ENCODE data around the gene VTI1A. TPM values are rescaled to one million over a fixed set of nuclear protein-coding genes. Genes with fewer than 3 reads are reported as not detected.

VTI1A gene
- total and polyA plus RNA-seq, 2 experiments from 2014 or later: 26.8 to 31.0 TPM

- no peaks in the 10 kb centered on the region for H3K9me2 ChIP-seq (ENCODE audit: insufficient read depth)
- no peak overlapping the region for H3K4me3 ChIP-seq
- peaks cover 15% of the 10 kb centered on the region for H3K27me3 Mint-ChIP-seq (ENCODE audit: insufficient read depth, low read depth, poor library complexity)
- DNase-seq (ENCODE audit: low spot score) (no peak), ATAC-seq (no peak)
- no peak overlapping the region for H2AFZ ChIP-seq
- H3K9me3 Mint-ChIP-seq: no peaks in the 10 kb centered on the region
- no peak overlapping the region for H3K27ac ChIP-seq (ENCODE audit: low read depth)
- H3K4me3 Mint-ChIP-seq: no peak overlapping the region
- peaks cover 47% of the 10 kb centered on the region for H3K4me1 Mint-ChIP-seq
- no peak for TF ChIP-seq EZH2 (IDR thresholded peaks at IDR 0.05; ENCODE audit: low read depth, unreplicated experiment)
- TF ChIP-seq POLR2AphosphoS5 (IDR thresholded peaks at IDR 0.05; ENCODE audit: low read depth): no peak
- TF ChIP-seq NANOG (IDR thresholded peaks at IDR 0.05; ENCODE audit: borderline replicate concordance): no peak
- no peak for TF ChIP-seq REST (IDR thresholded peaks at IDR 0.05; ENCODE audit: unreplicated experiment)
- no peak for TF ChIP-seq ZNF331 (CRISPR knock-in tag; IDR thresholded peaks at IDR 0.05; ENCODE audit: low read depth)
- TF ChIP-seq EZH2phosphoT487 (IDR thresholded peaks at IDR 0.05; ENCODE audit: unreplicated experiment): no peak
- TF ChIP-seq ETS1 (IDR thresholded peaks at IDR 0.05): no peak
- no peak for TF ChIP-seq ZNF462 (CRISPR knock-in tag; IDR thresholded peaks at IDR 0.05)
- no peak for TF ChIP-seq ZNF114 (CRISPR knock-in tag; IDR thresholded peaks at IDR 0.05)
- no peak for TF ChIP-seq STAT1 (IDR thresholded peaks at IDR 0.05; ENCODE audit: unreplicated experiment)
- TF ChIP-seq JUNB (IDR thresholded peaks at IDR 0.05; ENCODE audit: unreplicated experiment): no peak
- no peak for TF ChIP-seq CREB1 (CRISPR knock-in tag; IDR thresholded peaks at IDR 0.05; ENCODE audit: low read depth)
- TF ChIP-seq CTCF (conservative IDR thresholded peaks at IDR 0.05; ENCODE audit: low read depth in 2 of 2): no peak
- no peaks in the 10 kb centered on the region for H3K79me2 ChIP-seq (replicated peaks; ENCODE audit: insufficient read depth)
- H3F3A ChIP-seq (replicated peaks; ENCODE audit: low read depth): no peaks in the 10 kb centered on the region
- no peaks in the 10 kb centered on the region for H3K36me3 ChIP-seq (ENCODE audit: insufficient read depth)
- no peaks in the 10 kb centered on the region for H3K36me3 Mint-ChIP-seq (ENCODE audit: low read depth)
- H3K27ac Mint-ChIP-seq: no peak overlapping the region
- H4K20me1 ChIP-seq (replicated peaks; ENCODE audit: insufficient read depth): no peaks in the 10 kb centered on the region
- H3K4me2 ChIP-seq: no peak overlapping the region
- H3K27me3 ChIP-seq (ENCODE audit: insufficient read depth): no peaks in the 10 kb centered on the region
- H3K4me1 ChIP-seq (ENCODE audit: insufficient read depth): peaks cover 33% of the 10 kb centered on the region
These were observed 347.2 kb downstream of the VTI1A start for GRCh38 chr10:112794201-112794600.
